Right lobe of liver (tissue), 4 donors: Measurements from ENCODE around the gene LRMDA.

Experiments
- POLR2A ChIP-seq: fragments of 450-650 bp; IDR thresholded peaks from one replicate; pipeline ENCODE4 v1.6.1; 2017; ENCODE audit warnings: antibody characterized with exemption, mild to moderate bottlenecking
- TF ChIP-seq, protein P1 (sequence below), 4 donors: fragments of 200-600 bp in 3 of 4; fragments of 450-650 bp in 1 of 4; IDR thresholded peaks; one replicate each; pipeline versions ENCODE4 v1.5.1 to v1.8.0; 2016 to 2022; ENCODE audit warnings: antibody characterized with exemption in 4 of 4, mild to moderate bottlenecking in 2 of 4
- donor health status: DM: no; HTN: no; CAD: no.
- donor health status: DM: no; HTN: no; CAD: no.
- donor health status: DM: no; HTN: yes; CAD: no.

DNA sequence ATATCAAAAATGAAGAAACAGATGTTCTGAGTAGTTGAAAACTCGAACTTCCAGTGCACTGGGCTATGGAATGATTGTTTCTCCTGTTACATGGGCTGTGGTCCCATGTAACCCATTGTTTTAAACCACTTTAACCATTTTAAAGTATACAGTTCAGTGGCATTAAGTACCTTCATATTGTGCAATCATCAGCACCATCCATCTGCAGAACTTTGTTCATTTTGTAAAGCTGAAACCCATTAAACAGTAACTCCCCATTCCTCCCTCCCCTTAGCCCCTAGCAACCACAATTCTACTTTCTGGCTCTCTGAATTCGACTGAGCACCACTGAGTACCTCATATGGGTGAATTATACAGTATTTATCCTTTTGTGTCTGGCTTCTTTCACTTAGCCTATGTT, 217.4 kb downstream of the LRMDA start:
- TF ChIP-seq, protein P1, sequence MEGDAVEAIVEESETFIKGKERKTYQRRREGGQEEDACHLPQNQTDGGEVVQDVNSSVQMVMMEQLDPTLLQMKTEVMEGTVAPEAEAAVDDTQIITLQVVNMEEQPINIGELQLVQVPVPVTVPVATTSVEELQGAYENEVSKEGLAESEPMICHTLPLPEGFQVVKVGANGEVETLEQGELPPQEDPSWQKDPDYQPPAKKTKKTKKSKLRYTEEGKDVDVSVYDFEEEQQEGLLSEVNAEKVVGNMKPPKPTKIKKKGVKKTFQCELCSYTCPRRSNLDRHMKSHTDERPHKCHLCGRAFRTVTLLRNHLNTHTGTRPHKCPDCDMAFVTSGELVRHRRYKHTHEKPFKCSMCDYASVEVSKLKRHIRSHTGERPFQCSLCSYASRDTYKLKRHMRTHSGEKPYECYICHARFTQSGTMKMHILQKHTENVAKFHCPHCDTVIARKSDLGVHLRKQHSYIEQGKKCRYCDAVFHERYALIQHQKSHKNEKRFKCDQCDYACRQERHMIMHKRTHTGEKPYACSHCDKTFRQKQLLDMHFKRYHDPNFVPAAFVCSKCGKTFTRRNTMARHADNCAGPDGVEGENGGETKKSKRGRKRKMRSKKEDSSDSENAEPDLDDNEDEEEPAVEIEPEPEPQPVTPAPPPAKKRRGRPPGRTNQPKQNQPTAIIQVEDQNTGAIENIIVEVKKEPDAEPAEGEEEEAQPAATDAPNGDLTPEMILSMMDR (IDR thresholded peaks at IDR 0.05): no peak
- no peak for TF ChIP-seq POLR2A
